NCI-H2171 (cell line): ENCODE results near the gene CXCR5.
"Not testable (repeated sequence)": the region's sequence is repeated elsewhere in the genome, so short reads cannot be mapped to it uniquely, and the experiment has no call there.

Experiments
- DNase-seq: peaks from one replicate; lab custom pipeline; 2025; lab: John Stamatoyannopoulos, UW

Gene CXCR5, protein sequence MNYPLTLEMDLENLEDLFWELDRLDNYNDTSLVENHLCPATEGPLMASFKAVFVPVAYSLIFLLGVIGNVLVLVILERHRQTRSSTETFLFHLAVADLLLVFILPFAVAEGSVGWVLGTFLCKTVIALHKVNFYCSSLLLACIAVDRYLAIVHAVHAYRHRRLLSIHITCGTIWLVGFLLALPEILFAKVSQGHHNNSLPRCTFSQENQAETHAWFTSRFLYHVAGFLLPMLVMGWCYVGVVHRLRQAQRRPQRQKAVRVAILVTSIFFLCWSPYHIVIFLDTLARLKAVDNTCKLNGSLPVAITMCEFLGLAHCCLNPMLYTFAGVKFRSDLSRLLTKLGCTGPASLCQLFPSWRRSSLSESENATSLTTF

GRCh38 chr11:118883368-118884071 is at the start of gene CXCR5:
Gene CXCR5 (plus strand): TSS chr11:118883892. CDS start chr11:118883942, 50 bp downstream.
- DNase-seq = no peak

DNA sequence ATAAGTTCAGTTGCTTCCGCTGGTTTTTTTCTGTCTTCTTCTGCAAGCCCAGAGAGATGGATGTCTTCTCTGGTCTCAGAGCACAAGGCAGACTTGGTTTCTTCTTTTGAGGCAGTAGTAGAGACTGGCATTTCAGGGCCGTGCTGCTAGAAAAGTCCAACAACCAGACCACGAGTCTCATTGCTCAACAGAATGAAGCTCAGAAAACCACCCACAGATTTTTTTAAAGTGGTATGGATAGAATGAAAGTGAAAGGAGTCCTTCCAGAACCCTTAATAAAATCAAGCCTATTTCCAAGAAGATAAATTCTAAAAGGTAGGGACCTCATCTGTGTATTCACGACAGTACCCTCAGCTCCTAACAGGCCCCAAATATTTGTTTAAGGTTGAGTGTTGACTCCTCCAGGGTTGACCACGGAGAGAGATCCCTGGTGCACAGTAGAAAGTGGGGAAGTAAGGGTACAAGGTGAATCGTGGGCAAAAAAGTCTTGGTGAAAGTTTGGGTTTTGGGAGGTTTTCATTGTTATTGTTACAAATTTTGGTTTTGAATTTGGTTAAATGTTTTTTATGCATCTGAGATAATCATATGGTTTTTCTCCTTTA is 49.2 kb upstream of the CXCR5 start:
- no peak for DNase-seq

- DNase-seq = no peak
Measured at GRCh38 chr11:118837868-118838267, 45.8 kb upstream of the CXCR5 start.

DNA sequence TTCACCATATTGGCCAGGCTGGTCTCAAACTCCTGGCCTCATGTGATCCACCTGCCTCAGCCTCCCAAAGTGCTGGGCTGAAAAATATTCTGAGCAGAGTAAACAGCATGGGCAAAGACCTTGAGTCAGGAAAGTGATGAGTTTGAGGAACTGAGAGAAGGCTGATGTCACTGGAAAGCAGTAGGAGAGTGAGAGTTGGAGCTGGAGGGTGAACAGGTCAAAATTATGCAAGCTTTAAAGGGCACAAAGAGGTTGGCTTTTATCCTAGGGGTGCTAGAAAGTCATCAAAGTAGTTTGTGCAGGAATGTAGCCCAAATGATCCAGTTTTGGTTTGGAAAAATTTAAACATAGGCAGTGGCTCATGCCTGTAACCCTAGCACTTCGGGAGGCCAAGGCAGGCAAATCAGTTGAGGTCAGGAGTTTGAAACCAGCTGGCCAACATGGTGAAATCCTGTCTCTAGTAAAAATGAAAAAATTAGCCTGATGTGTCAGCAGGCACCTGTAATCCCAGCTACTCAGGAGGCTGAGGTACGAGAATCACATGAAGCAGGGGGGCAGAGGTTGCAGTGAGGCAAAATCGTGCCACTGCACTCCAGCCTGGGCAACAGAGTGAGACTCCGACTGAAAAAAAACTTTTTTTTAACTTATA is 44.7 kb upstream of the CXCR5 start:
- no peak for DNase-seq

- no peak for DNase-seq
Measured at GRCh38 chr11:118841469-118842242, 42.0 kb upstream of the CXCR5 start.

DNA sequence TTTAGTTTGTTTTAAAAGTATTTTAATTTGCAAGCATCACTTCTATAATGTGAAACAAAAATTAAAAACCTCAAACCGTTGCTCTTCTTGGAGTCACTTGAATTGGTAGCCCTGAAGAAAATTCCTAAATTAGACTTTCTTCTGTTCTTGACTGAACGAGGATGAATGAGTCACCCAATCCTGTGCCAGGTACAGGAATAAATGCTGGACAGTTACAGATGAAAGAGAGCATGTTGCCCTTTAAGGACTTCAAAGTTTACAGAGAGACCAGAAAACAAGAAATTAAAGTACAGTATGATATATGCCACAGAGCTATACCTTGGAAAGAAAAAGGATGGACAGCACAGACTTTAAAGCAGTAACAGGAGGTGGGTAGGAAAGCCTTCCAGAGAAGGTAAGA is 41.3 kb upstream of the CXCR5 start:
- DNase-seq = no peak

GRCh38 chr11:118842843-118843242 is 40.8 kb upstream of the CXCR5 start:
- DNase-seq = not testable (repeated sequence)

GRCh38 chr11:118843565-118843964 is 40.1 kb upstream of the CXCR5 start:
- no peak for DNase-seq

DNA sequence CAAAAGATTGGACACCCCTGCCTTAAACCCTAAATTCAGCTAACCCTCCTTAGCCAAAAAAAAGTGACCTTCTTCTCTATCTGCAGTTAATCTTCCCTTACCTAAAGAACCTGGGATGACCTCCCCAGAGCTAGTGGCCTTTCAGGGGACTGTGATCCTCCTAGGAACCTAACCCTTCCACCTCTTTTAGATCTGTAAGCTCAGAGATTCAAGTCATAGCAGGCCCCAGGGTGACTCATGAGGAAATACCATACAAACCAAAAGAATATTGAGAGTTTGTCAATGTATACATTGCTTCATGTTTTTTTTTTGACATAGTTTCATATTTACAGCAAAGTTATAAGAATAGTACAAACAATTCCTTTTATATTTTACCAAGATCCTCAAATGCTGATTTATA is 38.3 kb upstream of the CXCR5 start:
- DNase-seq = no peak

GRCh38 chr11:118846181-118846935 is 37.3 kb upstream of the CXCR5 start:
- DNase-seq = no peak

DNA sequence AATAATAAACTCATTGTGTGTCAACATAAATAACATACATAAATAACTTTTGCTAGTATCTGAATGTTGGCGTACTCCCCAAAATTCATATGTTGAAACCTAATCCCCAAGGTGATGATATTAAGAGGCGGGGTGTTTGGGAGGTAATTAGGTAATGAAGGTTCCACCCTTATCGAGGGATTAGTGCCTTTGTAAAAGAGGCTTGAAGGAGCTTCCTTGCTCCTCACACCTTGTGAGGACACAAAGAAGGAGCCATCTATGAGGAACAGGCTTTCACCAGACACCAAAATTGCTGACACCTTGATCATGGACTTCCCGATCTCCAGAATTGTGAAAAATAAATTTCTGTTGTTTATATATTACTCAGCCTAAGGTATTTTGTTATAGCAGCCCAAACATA is 33.9 kb upstream of the CXCR5 start:
- no peak for DNase-seq

DNA sequence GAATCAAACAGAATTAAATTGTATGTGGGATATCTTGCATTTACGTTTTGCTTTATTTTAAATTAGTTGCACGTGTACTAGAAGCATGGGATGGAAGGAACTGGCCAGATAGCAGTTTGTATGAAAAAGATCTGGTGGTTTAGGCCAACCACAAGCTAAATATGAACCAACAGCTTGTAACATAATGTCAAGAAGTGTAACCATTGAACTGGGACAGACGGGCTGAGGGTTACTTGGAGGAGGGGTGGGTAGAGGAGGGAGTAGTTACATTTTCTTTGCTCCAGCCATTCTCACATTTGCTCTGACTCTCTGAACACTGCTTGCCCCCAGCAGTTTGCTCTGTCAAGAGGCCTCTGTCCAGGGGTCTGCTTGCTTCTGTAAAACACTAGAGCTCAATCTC is 31.7 kb upstream of the CXCR5 start:
- no peak for DNase-seq

DNA sequence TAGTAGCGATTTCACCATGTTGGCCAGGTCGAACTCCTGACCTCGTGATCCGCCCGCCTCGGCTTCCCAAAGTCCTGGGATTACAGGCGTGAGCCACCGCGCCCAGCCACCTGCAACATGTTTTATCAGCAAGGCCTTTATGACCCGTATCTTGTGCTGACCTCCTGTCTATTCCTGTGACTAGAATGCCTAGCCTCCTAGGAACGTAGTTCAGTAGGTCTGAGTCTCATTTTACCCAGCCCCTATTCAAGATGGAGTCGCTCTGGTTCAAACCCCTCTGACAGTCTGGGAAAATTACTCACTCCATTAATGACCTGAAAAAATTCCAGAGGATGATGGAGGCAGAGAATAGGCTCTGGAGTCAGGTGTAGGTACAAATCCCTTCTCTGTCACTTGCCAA is 30.0 kb upstream of the CXCR5 start:
- DNase-seq = no peak

GRCh38 chr11:118856314-118856713 is 27.4 kb upstream of the CXCR5 start:
- no peak for DNase-seq

- DNase-seq = no peak
Measured at GRCh38 chr11:118857385-118857784, 26.3 kb upstream of the CXCR5 start.

DNA sequence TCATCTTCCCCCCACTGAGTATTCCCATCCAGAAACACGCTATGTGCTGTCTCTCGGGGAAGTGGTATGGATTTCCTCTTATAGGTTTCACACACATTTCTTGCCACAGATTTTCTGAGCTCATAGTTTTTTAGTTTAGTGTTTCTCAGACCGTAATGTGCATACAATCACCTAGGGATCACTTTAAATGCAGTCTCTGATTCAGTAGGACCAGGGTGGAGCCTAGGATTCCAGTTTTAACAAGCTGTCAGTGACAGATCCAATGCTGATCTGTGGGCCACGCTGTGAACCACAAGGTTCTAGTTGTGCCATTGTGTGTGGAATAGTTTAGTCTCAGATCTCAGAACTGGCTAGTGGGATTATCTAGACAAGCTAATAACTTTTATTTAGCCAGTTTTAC is 23.7 kb upstream of the CXCR5 start:
- no peak for DNase-seq

DNA sequence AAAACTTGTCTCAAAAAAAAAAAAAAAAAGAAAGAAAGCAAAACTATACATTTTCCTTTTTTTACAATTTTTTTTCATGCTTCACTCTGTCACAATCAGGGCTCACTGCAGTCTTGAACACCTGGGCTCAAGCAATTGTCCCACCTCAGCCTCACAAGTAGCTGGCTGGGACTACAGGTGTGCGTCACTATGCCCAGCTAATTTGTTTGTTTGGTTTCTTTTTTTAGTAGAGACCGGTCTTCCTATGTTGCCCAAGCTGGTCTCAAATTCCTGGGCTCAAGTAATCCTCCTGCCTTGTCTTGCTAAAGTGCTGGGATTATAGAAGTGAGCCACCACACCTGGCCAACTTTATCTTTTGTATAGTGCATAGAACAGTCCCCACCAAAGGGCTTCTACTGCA is 15.0 kb upstream of the CXCR5 start:
- DNase-seq = no peak

DNA sequence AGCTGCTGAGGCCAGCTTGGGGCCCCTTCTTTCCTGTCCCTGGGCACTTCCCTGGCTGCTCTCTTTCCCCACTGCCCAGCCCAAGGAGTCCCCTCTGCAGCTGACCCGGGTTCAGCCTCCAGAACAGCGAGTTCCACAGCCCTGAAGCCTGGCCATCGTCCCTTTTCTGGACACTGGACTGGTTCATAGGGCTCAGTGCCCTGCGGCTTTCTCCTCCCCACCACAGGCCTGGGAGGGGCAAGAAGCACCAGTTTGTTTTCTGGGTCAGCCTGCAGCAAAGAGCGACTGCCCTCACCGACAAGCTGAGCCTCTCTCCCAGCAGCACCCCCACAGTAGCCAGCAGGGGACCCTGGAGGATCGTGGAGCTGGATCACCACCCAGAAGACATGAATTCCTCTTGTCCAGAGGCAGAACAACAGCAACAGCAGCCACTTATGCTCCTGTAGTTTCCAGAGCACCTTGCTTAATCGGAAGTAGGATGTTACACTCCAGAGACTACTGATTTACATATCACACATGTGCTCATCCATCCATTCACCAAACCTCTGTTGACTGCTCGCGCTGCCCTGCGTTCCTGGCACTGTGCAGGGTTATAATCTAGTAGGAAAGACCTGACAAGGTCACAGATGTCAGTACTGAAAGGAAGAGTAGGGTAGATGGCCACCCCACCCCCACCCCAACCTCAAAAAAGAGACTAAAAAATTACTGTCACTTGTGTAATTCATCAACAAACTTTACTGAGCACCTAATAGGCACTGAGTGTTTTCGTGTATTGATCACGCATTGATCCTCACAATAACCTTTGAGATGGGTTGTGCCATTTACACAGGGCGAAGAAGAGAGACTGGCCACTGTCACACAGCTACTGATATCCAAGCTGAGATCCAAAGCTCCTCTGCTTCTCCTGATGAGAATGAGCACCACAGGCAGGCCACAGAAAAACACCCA is 13.0 kb upstream of the CXCR5 start:
- DNase-seq = no peak

- DNase-seq = no peak
Measured at GRCh38 chr11:118872403-118872821, 11.3 kb upstream of the CXCR5 start.

GRCh38 chr11:118873804-118874203 is 9.9 kb upstream of the CXCR5 start:
- no peak for DNase-seq
